GM12873 (cell line): ENCODE data around the gene LEAP2.

Source experiments
- CTCF ChIP-seq: IDR thresholded peaks from 2 replicates; pipeline ENCODE4 v1.5.1; 2012; ENCODE audit warnings: low read depth, mild to moderate bottlenecking, moderate library complexity, low read length, control low read depth; ENCODE audit not compliant: insufficient read depth; ENCODE audit errors: missing control alignments

The LEAP2 gene

GRCh38 chr5:132871459-132872284 lies 1.8 kb upstream of the LEAP2 start:
- TF ChIP-seq CTCF: no peak

GRCh38 chr5:132872788-132873118 lies 715 bp upstream of the LEAP2 start:
- TF ChIP-seq CTCF: no peak

GRCh38 chr5:132873930-132874271 lies 433 bp downstream of the LEAP2 start:
- TF ChIP-seq CTCF: no peak

- no peak for TF ChIP-seq CTCF
Measured at GRCh38 chr5:132876020-132876759, 2.7 kb downstream of the LEAP2 start.

- no peak for TF ChIP-seq CTCF
Measured at GRCh38 chr5:132877466-132877865, 4.0 kb downstream of the LEAP2 start.

- no peak for TF ChIP-seq CTCF
Measured at GRCh38 chr5:132877938-132878337, 4.5 kb downstream of the LEAP2 start.

GRCh38 chr5:132883261-132883834 lies 9.9 kb downstream of the LEAP2 start:
- peak; percentile 72 for TF ChIP-seq CTCF
